Measurements from ENCODE around the gene DRC7. TPM values are rescaled to one million over a fixed set of nuclear protein-coding genes. Genes with fewer than 3 reads are reported as not detected.

DRC7 gene
- total RNA-seq, 2 donors from 2014 or later: not detected

DNA sequence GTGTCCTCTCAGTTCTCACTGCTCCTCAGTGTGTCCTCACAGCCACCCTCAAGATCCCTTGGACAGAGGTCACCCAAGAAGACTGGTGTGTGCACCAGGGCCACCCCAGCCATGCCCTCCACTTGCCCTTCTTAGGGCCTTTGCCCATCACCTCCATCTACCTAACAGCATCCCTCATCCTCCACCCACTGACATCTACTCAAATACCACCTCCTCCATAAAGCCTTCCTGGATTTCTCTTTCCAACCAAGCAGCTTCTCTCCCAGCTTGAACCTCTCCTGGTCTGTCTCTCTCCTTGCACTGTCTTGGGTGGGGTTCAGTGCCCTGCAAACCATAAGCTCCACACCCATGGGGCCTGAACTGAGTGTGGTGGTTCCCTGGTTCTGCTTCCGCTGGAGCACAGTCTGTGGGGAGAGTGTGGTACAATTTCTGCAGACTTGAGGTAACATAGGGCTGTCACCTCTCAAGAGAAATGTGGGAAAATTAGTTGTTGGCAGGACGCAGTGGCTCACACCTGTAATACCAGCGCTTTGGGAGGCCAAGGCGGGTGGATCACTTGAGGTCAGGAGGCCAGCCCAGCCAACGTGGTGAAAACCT, 55.3 kb downstream of the DRC7 start:
- TF ChIP-seq, protein P1, sequence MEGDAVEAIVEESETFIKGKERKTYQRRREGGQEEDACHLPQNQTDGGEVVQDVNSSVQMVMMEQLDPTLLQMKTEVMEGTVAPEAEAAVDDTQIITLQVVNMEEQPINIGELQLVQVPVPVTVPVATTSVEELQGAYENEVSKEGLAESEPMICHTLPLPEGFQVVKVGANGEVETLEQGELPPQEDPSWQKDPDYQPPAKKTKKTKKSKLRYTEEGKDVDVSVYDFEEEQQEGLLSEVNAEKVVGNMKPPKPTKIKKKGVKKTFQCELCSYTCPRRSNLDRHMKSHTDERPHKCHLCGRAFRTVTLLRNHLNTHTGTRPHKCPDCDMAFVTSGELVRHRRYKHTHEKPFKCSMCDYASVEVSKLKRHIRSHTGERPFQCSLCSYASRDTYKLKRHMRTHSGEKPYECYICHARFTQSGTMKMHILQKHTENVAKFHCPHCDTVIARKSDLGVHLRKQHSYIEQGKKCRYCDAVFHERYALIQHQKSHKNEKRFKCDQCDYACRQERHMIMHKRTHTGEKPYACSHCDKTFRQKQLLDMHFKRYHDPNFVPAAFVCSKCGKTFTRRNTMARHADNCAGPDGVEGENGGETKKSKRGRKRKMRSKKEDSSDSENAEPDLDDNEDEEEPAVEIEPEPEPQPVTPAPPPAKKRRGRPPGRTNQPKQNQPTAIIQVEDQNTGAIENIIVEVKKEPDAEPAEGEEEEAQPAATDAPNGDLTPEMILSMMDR (IDR thresholded peaks at IDR 0.05): no peak
- H3K4me3 ChIP-seq: no peak overlapping the region
- no peaks in the 10 kb centered on the region for H3K27me3 ChIP-seq
- H3K9me3 ChIP-seq: no peaks in the 10 kb centered on the region
- no peaks in the 10 kb centered on the region for H3K36me3 ChIP-seq
- H3K27ac ChIP-seq: no peak overlapping the region
- no peaks in the 10 kb centered on the region for H3K4me1 ChIP-seq
- H3K9ac ChIP-seq (ENCODE audit: low read depth in 2 of 2, low read length in 2 of 2): no peak overlapping the region
- intact Hi-C loops (cut with DNase I): loop anchor here (10.0 kb wide), 1 partner anchor 245 kb away; no protein-coding TSS in a partner anchor
- DNase-seq: no peak

DNA sequence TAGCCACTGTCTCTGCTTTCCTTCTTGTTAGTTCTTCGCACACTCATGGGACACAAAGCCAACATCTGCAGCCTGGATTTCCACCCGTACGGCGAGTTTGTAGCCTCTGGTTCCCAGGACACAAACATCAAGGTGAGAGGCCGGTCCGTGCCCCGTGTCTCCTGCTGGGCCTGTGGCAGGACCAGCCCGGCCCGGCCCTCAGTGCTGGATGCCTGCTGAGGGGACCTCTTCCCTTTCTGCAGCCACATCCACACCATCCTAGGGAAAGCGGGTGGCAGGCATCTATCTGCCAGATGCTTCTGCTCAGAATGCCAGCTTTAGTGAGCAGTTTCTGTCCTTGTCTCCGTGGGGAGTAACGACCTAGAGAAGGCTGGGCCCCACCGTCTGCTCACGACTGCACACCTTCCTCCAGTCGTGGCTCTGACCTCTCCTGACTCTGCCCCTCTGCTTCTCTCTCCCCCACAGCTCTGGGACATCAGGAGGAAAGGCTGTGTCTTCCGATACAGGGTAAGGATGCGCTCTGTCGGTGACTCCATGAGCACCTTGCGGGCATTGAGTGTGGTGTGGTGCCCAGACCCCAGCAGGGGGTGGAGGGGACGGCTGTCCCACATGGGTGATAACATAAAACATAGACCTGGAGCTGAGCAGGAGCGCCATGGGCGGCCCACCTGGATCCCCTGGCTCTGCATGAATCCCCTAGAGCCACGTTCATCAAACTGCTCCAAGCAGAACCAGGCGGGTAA, 56.4 kb downstream of the DRC7 start:
- Histone ChIP-seq H3K4me1 (no peaks in the 10 kb centered on the region), H3K27me3 (no peaks in the 10 kb centered on the region), H3K9me3 (no peaks in the 10 kb centered on the region), H3K36me3 (no peaks in the 10 kb centered on the region), H3K9ac (ENCODE audit: low read depth in 2 of 2, low read length in 2 of 2) (no peak overlapping the region), H3K4me3 (no peak overlapping the region), H3K27ac (no peak overlapping the region)
- intact Hi-C loops (cut with DNase I): loop anchor here (10.0 kb wide), 1 partner anchor 244 kb away; no protein-coding TSS in a partner anchor
- TF ChIP-seq, protein P1 (IDR thresholded peaks at IDR 0.05): no peak
- DNase-seq: no peak

DNA sequence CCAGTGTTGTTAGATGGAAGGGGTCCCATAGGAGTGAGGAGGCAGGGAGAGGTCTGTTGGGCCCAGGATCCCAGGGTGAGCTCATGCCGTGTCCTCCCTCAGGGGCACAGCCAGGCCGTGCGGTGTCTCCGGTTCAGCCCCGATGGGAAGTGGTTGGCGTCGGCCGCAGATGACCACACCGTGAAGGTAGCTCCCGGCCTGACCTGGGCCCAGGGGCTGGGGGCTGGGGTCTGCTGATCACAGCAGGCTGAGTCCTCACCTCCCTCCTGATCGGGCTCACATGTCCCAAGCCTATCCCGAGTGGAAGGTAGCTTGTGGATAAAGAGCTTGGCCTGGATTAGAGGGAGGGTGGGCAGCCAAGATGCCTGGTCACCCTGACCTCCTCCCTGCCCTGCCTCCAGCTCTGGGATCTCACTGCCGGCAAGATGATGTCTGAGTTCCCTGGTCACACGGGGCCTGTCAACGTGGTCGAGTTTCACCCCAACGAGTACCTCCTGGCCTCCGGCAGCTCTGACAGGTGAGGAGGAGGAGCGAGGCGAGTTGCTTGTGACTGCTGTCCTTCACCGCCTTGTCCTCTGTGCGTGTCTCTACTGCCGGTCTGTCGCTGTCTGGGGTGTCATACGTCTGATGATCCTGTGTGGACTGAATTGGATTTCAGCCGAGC, 57.1 kb downstream of the DRC7 start:
- Histone ChIP-seq H3K27me3 (no peaks in the 10 kb centered on the region), H3K36me3 (no peaks in the 10 kb centered on the region), H3K9ac (ENCODE audit: low read depth in 2 of 2, low read length in 2 of 2) (no peak overlapping the region), H3K4me1 (no peaks in the 10 kb centered on the region), H3K9me3 (no peaks in the 10 kb centered on the region), H3K27ac (no peak overlapping the region), H3K4me3 (no peak overlapping the region)
- no peak for DNase-seq
- intact Hi-C loops (cut with DNase I): loop anchor here (10.0 kb wide), 1 partner anchor 243 kb away; no protein-coding TSS in a partner anchor
- TF ChIP-seq, protein P1 (IDR thresholded peaks at IDR 0.05): no peak

DNA sequence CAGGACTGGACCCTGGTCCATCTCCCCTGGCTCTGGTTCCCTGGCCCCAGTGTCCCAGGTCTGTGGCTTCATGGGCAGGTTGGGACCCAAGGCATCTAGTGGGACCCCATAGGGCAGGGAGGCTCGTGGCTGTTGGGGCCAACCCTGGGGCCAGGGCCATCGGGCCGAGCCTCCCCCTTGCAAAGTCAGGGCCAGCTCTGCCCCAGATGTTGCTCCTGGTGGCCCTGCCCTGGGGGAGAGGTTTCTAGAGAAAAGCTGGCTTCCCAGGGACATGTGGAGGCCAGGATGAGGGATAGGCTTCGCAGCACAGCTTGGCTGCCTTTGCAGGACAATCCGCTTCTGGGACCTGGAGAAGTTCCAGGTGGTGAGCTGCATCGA, 57.6 kb downstream of the DRC7 start:
- TF ChIP-seq, protein P1 (IDR thresholded peaks at IDR 0.05): no peak
- DNase-seq: no peak

DNA sequence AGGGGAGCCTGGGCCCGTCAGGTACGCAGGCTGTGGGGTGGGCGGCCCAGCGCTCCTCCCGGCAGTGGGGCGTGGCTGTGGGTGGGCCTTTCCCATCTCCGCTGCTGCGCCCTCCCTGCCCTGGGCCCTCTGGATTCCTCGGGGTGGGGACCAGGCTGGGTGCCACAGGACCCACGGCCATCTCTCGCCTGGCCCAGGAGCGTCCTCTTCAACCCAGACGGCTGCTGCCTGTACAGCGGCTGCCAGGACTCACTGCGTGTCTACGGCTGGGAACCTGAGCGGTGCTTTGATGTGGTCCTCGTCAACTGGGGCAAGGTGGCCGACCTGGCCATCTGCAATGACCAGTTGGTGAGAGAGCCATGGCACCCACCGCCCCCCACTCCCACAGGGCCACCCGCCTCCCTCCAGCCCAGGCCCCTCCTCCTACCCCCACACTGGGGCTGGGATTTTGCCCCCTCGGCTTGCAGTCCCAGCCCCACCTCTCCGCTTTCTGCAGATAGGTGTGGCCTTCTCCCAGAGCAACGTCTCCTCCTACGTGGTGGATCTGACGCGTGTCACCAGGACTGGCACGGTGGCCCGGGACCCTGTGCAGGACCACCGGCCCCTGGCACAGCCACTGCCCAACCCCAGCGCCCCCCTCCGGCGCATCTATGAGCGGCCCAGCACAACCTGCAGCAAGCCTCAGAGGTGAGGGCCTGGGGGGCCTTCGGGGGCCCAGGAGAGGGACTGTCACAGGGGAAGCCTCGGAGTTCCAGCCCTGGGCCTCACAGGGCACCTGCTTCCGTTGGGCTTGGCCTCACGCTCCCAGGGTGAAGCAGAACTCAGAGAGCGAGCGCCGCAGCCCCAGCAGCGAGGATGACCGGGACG, 58.2 kb downstream of the DRC7 start:
- TF ChIP-seq, protein P1 (IDR thresholded peaks at IDR 0.05): no peak
- H3K36me3 ChIP-seq: no peaks in the 10 kb centered on the region
- no peak overlapping the region for H3K9ac ChIP-seq (ENCODE audit: low read depth in 2 of 2, low read length in 2 of 2)
- H3K27me3 ChIP-seq: no peaks in the 10 kb centered on the region
- H3K27ac ChIP-seq: no peak overlapping the region
- intact Hi-C loops (cut with DNase I): loop anchor here (10.0 kb wide), 1 partner anchor 242 kb away; no protein-coding TSS in a partner anchor
- H3K9me3 ChIP-seq: no peaks in the 10 kb centered on the region
- no peak overlapping the region for H3K4me3 ChIP-seq
- no peaks in the 10 kb centered on the region for H3K4me1 ChIP-seq
- DNase-seq: no peak

More for the DNA sequence above, 57.6 kb downstream of the DRC7 start:
- intact Hi-C loops (cut with DNase I): loop anchor here (10.0 kb wide), 1 partner anchor 243 kb away; no protein-coding TSS in a partner anchor
- H3K9me3 ChIP-seq: no peaks in the 10 kb centered on the region
- H3K4me1 ChIP-seq: no peaks in the 10 kb centered on the region
- no peak overlapping the region for H3K27ac ChIP-seq
- H3K9ac ChIP-seq (ENCODE audit: low read depth in 2 of 2, low read length in 2 of 2): no peak overlapping the region
- H3K27me3 ChIP-seq: no peaks in the 10 kb centered on the region
- no peaks in the 10 kb centered on the region for H3K36me3 ChIP-seq
- H3K4me3 ChIP-seq: no peak overlapping the region
